Epidermal melanocyte (primary cell): ENCODE results near the gene CCNYL1.
A peak's percentile ranks its signal among the peaks of the same experiment; 100 is the strongest.
"Not testable (repeated sequence)": the region's sequence is repeated elsewhere in the genome, so short reads cannot be mapped to it uniquely, and the experiment has no call there.

Experiments used
- DNase-seq: peaks from one replicate; pipeline ENCODE4 v3.0.0; 2011; ENCODE audit warnings: low spot score; ENCODE audit not compliant: insufficient read length

The CCNYL1 gene

DNA sequence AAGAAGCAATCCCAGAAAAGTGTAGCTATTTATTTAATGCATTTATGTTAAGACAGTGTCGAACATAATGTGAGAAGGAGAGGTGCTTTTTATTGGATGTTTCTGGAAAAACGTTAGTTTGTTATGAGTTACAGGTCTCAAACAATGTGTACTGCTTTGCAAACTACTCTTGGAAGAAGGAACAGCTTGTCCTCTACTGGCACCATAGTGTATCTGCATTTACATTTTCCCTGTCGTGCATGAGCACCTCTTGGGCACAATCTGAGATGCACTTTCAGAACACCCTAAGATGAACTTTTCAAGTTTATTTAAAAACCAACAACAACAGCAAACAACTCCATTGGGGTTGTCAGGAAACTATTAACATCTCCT lies 22.8 kb downstream of the CCNYL1 start:
- DNase-seq: no peak

DNA sequence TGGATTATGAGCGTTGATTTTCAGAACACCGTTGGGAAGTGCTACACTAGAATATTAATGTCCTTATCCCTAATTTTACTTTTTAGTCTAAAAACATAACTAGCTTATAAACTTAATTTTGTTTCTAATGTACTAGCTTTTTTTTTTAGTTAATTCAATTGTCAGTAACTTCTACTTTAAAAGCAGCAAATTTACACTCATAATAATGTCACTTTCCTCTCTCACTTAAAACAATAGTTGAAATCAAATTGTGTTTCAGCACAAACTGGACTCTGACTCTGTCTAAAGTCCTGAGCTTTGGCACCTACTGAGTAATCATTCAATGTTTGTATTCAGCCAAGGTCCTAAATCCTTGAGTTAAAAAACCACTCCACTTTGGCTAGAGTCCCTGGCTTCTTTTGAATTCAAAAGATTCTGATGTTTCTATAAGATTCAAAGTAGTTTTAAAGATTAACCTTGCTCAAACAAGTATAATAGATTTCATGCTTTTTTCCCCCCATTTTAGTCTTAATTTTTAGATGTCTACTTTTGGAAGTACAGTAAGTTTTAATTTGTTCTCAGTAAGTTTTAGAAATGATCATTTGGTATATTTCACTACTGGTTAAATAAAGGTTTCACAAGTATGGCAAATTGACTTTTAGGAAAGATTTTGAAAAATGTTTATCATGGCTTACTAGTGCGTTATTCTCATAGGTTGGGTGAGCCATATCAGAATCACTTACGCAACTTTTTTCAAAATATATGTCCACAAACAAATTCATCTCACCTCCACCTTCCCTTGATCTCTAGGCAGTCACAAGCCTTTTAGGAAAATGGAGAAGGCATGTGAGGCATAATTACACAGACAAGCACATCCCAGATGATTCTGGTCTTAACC lies 23.4 kb downstream of the CCNYL1 start:
- DNase-seq: no peak

GRCh38 chr2:207735513-207735859 lies 24.0 kb downstream of the CCNYL1 start:
- not testable (repeated sequence) for DNase-seq

GRCh38 chr2:207743514-207743913 lies 32.1 kb downstream of the CCNYL1 start:
- DNase-seq: no peak

DNA sequence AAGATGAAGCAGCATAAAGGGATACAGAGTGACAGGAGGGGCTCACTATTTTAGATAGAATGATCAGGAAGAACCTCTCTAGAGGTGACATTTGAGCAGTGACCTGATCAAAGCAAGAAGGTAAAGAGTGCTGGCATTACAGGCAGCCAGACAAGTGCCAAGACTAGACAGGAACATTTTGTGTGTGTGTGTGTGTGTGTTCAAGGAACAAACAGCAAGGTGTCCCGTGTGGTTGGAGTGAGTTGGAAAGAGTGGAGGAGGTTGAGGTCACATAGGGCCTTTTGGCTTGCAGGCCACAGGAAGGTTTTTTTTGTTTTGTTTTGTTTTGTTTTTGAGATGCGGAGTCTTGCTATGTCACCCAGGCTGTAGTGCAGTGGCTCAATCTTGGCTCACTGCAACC lies 32.6 kb downstream of the CCNYL1 start:
- no peak for DNase-seq

- no peak for DNase-seq
These were observed 33.0 kb downstream of the CCNYL1 start for GRCh38 chr2:207744451-207744850.

GRCh38 chr2:207746131-207746530 lies 34.7 kb downstream of the CCNYL1 start:
- peak; percentile 47 for DNase-seq

- DNase-seq: no peak
These were observed 36.5 kb downstream of the CCNYL1 start for GRCh38 chr2:207747653-207748560.

DNA sequence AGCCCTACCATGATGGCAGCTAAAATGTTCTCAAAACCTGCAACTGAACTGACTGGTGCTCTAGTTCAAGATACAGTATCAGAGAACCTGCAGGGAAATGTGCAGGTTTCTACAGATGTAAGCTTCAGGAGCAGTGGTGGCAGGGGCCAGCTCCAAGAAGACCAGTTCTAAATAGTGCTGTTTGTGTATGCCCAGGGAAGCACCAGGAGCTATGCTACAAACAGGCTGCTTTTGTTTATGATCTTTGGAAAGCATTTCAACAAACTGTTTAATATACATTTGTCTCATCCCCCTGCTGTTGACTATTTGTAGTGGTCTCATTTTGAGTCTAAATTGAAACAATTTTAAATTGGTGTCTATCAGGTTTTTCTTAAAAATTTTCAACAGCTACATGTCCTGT lies 37.6 kb downstream of the CCNYL1 start:
- no peak for DNase-seq

DNA sequence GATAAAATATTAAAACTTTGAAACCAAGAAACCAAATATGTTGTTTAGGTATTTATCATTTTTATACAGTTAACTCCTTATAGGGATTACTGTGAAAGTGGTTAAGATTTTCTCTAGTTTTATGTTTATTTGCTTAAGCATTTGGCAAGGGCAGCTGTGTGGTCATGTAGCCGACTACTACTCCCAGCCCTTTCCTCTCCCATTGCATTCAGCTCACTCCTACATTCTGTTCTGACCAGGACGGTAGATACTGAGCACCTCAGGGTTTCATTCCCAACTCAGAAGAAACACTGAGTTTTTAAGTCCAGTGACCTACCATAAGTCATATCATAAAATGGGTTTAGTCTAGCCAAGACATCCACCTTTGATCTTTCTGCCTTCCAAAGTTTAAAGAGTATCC lies 38.4 kb downstream of the CCNYL1 start:
- DNase-seq: no peak

DNA sequence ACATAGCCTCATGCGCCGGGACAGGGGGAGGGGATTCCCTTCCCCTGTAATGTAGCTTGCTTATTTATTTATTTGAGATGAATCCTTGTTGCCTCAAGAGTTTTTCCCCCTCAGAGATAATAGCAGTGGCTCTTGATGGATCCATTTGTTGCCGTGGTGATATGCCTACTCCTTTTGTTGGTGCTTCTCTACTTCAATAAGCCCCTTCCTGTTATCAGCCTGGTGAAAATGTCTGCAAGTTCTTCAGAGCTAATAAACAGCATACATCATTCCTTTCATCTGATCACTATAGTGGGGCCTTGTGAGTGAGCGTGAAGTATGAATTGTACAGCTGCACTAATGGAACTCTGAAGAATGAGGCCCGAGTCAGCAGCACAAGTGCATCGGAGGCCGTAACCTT lies 38.9 kb downstream of the CCNYL1 start:
- no peak for DNase-seq

DNA sequence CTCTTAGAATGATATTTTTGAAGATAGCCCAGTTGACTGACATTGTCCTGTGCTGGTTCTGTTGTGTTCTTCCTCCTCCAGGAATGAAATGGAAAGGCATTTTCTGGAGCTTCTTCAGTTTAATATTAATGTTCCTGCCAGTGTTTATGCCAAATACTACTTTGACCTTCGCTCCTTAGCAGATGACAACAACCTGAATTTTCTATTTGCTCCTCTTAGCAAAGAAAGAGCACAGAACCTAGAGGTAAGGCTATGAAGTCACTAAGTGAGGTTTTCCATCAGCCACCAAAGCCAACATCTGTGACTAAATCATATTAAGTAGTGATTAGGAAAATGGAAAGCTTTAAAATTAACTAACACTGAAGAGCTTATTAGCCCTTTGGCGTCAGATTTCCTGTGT lies 39.4 kb downstream of the CCNYL1 start:
- DNase-seq: no peak

GRCh38 chr2:207753688-207754087 lies 42.2 kb downstream of the CCNYL1 start:
- not testable (repeated sequence) for DNase-seq

GRCh38 chr2:207754498-207755383 lies 43.3 kb downstream of the CCNYL1 start:
- no peak for DNase-seq

GRCh38 chr2:207758025-207758424 lies 46.6 kb downstream of the CCNYL1 start:
- no peak for DNase-seq

GRCh38 chr2:207759890-207760289 lies 48.5 kb downstream of the CCNYL1 start:
- no peak for DNase-seq

- DNase-seq: no peak
These were observed 49.0 kb downstream of the CCNYL1 start for GRCh38 chr2:207760453-207760852.

DNA sequence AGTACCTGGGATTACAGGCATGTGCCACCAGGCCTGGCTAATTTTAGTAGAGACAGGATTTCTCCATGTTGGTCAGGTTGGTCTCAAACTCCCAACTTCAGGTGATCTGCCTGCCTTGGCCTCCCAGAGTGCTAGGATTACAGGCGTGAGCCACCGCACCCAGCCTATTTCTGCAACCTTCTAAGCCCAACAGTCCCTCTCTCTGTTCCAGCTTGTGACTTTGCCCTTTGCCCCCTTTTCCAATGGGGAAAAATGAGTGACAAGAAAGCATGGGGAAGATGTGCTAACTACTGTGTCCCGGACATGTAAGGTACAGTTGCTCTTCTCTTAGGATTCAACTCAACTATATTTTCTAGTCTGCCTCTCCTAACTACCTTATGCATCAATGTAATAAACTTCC lies 50.0 kb downstream of the CCNYL1 start:
- DNase-seq: not testable (repeated sequence)

GRCh38 chr2:207762146-207762545 lies 50.7 kb downstream of the CCNYL1 start:
- DNase-seq: no peak

- DNase-seq: no peak
These were observed 52.0 kb downstream of the CCNYL1 start for GRCh38 chr2:207763303-207763917.

GRCh38 chr2:207764096-207764630 lies 52.7 kb downstream of the CCNYL1 start:
- DNase-seq: no peak
